ENCODE data around the gene TBL1X. TPM values are rescaled to one million over a fixed set of nuclear protein-coding genes. Genes with fewer than 3 reads are reported as not detected.

Gene TBL1X
- polyA plus RNA-seq, 1 donor (not counting 4 experiments of a cell fraction or from before 2014, with no cell fraction given): 2.2 TPM

DNA sequence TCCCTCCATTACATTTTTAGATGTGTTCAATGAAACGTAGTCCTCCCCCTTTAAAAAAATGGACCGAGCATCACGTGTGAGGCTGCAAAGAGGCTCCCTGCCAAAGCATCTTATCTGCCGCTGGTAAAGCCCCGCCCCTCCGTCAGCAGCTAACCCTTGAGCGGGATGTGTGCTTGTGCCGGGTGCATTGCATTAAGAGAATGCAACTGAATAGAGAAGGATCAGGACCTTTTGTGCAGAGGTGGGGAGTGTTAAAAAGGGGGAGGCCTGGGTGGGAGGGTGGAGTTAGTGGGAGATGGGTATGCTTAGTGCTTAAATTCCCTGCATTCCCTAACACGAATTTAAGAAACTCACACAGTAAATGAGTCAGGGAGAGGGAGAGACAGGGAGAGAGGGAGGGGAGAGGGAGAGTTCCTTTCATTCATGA, 66.0 kb downstream of the TBL1X start:
- H2AFZ ChIP-seq (ENCODE audit: control insufficient read depth, low read length): no peak overlapping the region
- no peaks in the 10 kb centered on the region for H3K36me3 ChIP-seq (ENCODE audit: control insufficient read depth in 2 of 2, extremely low read depth in 1 of 2, insufficient read depth in 2 of 2, low read length in 2 of 2)
- no peaks in the 10 kb centered on the region for H3K9me1 ChIP-seq (ENCODE audit: control insufficient read depth, extremely low read depth, insufficient read depth, low read length)
- no peak overlapping the region for H3K9ac ChIP-seq (ENCODE audit: control insufficient read depth, extremely low read depth, insufficient read depth, low read length)
- H3K9me3 ChIP-seq (ENCODE audit: control insufficient read depth, low read depth, low read length): no peaks in the 10 kb centered on the region
- no peaks in the 10 kb centered on the region for H3K27me3 ChIP-seq (ENCODE audit: control insufficient read depth, extremely low read depth, insufficient read depth, low read length)
- FAIRE-seq (no peak), DNase-seq (ENCODE audit: low read depth, low spot score) (no peak)
- no peaks in the 10 kb centered on the region for H3K79me2 ChIP-seq (ENCODE audit: control insufficient read depth, insufficient read depth, low read length)
- no peak overlapping the region for H3K4me2 ChIP-seq (ENCODE audit: control insufficient read depth, extremely low read depth, insufficient read depth, low read depth, low read length)
- TF ChIP-seq, protein P1, sequence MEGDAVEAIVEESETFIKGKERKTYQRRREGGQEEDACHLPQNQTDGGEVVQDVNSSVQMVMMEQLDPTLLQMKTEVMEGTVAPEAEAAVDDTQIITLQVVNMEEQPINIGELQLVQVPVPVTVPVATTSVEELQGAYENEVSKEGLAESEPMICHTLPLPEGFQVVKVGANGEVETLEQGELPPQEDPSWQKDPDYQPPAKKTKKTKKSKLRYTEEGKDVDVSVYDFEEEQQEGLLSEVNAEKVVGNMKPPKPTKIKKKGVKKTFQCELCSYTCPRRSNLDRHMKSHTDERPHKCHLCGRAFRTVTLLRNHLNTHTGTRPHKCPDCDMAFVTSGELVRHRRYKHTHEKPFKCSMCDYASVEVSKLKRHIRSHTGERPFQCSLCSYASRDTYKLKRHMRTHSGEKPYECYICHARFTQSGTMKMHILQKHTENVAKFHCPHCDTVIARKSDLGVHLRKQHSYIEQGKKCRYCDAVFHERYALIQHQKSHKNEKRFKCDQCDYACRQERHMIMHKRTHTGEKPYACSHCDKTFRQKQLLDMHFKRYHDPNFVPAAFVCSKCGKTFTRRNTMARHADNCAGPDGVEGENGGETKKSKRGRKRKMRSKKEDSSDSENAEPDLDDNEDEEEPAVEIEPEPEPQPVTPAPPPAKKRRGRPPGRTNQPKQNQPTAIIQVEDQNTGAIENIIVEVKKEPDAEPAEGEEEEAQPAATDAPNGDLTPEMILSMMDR (optimal IDR thresholded peaks at IDR 0.05 in 1 of 3, IDR thresholded peaks at IDR 0.05 in 1 of 3, conservative IDR thresholded peaks at IDR 0.05 in 1 of 3; ENCODE audit: extremely low read depth in 1 of 3, insufficient read depth in 2 of 3, low read length in 3 of 3): no peak
- no peak for TF ChIP-seq EZH2 (IDR thresholded peaks at IDR 0.05; ENCODE audit: low read length)
- dilution Hi-C loops (cut with MboI; ENCODE audit: extremely low pct_ligation_motif_present, low sequenced_read_pairs): no loop called here
- H3K4me1 ChIP-seq (ENCODE audit: control insufficient read depth, extremely low read depth, insufficient read depth, low read length): no peaks in the 10 kb centered on the region
- H3K27ac ChIP-seq (ENCODE audit: control insufficient read depth, insufficient read depth, low read length): no peak overlapping the region
- H4K20me1 ChIP-seq (ENCODE audit: control insufficient read depth, extremely low read depth, insufficient read depth, low read length): no peaks in the 10 kb centered on the region
- no peak overlapping the region for H3K4me3 ChIP-seq (ENCODE audit: control insufficient read depth in 2 of 3, extremely low read depth in 1 of 3, insufficient read depth in 2 of 3, low read depth in 1 of 3, low read length in 3 of 3)

DNA sequence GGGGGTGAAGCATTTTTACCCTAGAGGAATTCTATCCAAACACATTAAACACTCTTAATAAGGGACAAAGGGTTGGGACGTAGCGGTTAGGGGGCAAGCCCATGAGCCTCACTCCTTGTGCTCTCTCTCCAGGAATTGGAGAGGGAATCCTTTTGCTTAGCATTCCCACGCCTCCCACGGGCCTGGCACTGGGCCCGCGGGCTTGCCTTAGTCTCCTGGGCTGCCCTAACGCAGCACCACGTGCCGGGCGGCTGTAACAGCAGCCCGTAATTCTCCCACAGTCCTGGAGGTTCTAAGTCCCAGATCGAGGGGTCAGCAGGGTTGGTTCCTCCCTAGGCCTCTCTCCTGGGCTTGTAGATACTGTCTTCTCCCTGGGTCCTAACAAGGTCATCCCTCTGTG, 67.5 kb downstream of the TBL1X start:
- no peaks in the 10 kb centered on the region for H3K4me1 ChIP-seq (ENCODE audit: control insufficient read depth, extremely low read depth, insufficient read depth, low read length)
- dilution Hi-C loops (cut with MboI; ENCODE audit: extremely low pct_ligation_motif_present, low sequenced_read_pairs): no loop called here
- H3K27me3 ChIP-seq (ENCODE audit: control insufficient read depth, extremely low read depth, insufficient read depth, low read length): no peaks in the 10 kb centered on the region
- TF ChIP-seq, protein P1 (optimal IDR thresholded peaks at IDR 0.05 in 1 of 3, IDR thresholded peaks at IDR 0.05 in 1 of 3, conservative IDR thresholded peaks at IDR 0.05 in 1 of 3; ENCODE audit: extremely low read depth in 1 of 3, insufficient read depth in 2 of 3, low read length in 3 of 3): no peak
- TF ChIP-seq EZH2 (IDR thresholded peaks at IDR 0.05; ENCODE audit: low read length): no peak
- H3K4me2 ChIP-seq (ENCODE audit: control insufficient read depth, extremely low read depth, insufficient read depth, low read depth, low read length): no peak overlapping the region
- H3K4me3 ChIP-seq (ENCODE audit: control insufficient read depth in 2 of 3, extremely low read depth in 1 of 3, insufficient read depth in 2 of 3, low read depth in 1 of 3, low read length in 3 of 3): no peak overlapping the region
- FAIRE-seq (no peak), DNase-seq (ENCODE audit: low read depth, low spot score) (no peak)
- no peaks in the 10 kb centered on the region for H3K9me1 ChIP-seq (ENCODE audit: control insufficient read depth, extremely low read depth, insufficient read depth, low read length)
- no peaks in the 10 kb centered on the region for H3K9me3 ChIP-seq (ENCODE audit: control insufficient read depth, low read depth, low read length)
- no peaks in the 10 kb centered on the region for H4K20me1 ChIP-seq (ENCODE audit: control insufficient read depth, extremely low read depth, insufficient read depth, low read length)
- no peaks in the 10 kb centered on the region for H3K79me2 ChIP-seq (ENCODE audit: control insufficient read depth, insufficient read depth, low read length)
- no peak overlapping the region for H2AFZ ChIP-seq (ENCODE audit: control insufficient read depth, low read length)
- no peaks in the 10 kb centered on the region for H3K36me3 ChIP-seq (ENCODE audit: control insufficient read depth in 2 of 2, extremely low read depth in 1 of 2, insufficient read depth in 2 of 2, low read length in 2 of 2)
- no peak overlapping the region for H3K9ac ChIP-seq (ENCODE audit: control insufficient read depth, extremely low read depth, insufficient read depth, low read length)
- no peak overlapping the region for H3K27ac ChIP-seq (ENCODE audit: control insufficient read depth, insufficient read depth, low read length)

All from keratinocyte (primary cell).